Measurements from ENCODE around the gene ZNF605. TPM values are rescaled to one million over a fixed set of nuclear protein-coding genes. Genes with fewer than 3 reads are reported as not detected.

ZNF605 gene
- total and polyA plus RNA-seq, 2 of the 8 experiments (the other 6 are each of a cell fraction or from before 2014, with no cell fraction given) = 3.6 to 20.3 TPM

DNA sequence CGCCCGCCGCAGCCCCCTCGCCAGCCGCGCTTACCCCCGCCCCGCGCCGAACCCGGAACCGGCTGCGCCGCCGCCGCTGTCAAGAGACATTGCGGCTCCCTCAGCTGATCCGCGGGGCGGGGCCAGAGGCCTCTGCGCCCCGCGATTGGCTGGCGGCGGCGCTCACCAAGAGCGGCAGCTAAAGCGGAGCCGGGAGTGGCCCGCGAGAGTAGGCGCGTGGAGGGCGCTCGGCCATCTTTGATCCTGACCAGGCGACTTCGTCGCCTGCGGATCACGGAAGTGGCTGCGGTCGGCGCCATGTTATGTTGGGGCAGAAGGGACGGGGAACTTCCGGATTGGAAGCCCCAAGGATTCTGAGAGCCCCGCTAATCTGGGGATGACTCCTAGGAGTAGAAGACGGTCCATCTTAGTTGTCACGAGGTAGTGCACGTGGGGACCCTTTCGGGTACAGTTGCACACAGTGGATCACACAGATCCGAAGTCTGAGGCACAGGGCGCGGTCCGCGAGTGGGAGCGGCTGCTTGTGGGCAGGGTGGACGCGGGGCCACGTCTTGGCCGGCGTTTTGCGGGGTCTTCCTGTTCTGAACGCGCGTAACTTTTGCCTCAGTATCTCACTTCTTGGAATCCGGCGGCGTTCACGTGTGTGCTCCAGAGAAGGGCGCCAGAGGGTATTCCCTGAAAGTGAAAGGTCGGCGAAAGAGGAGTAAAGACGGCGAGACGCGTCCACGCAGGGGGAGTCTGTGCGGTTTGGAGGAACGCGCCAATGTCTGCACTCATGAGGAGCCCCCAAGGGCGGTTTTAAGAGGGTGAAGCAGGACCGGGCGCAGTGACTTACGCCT, 68.4 kb downstream of the ZNF605 start, which contains the start of gene CHFR (continued):
- TF ChIP-seq POLR2A (IDR thresholded peaks at IDR 0.05; ENCODE audit: control extremely low read depth in 1 of 2, low read depth in 2 of 2, low read length in 2 of 2) (peak in 1 of 2 experiments; percentile 51; a peak in 1 of 3 replicates), POLR2AphosphoS5 (IDR thresholded peaks at IDR 0.05; ENCODE audit: low read depth, low read length) (peak; percentile 54), TCF12 (IDR thresholded peaks at IDR 0.05; ENCODE audit: low read depth, low read length) (no peak), MAFK (IDR thresholded peaks at IDR 0.05; ENCODE audit: low read depth, low read length) (no peak), YY1 (IDR thresholded peaks at IDR 0.05; ENCODE audit: low read depth, low read length) (peak; percentile 99), SP4 (IDR thresholded peaks at IDR 0.05; ENCODE audit: low read length) (no peak), PHF8 (conservative IDR thresholded peaks at IDR 0.05; ENCODE audit: low read depth, low read length) (peak; percentile 56; the same call in 1 of the 2 replicates), GABPA (IDR thresholded peaks at IDR 0.05; ENCODE audit: borderline replicate concordance, insufficient read depth, low read length) (no peak), SIX5 (IDR thresholded peaks at IDR 0.05; ENCODE audit: low read depth, low read length) (peak; percentile 22; the same call in 1 of the 2 replicates), FOSL1 (IDR thresholded peaks at IDR 0.05; ENCODE audit: insufficient read depth, low read depth, low read length) (no peak), SP2 (IDR thresholded peaks at IDR 0.05; ENCODE audit: low read length) (no peak), RFX5 (IDR thresholded peaks at IDR 0.05; ENCODE audit: borderline replicate concordance, low read depth, low read length) (no peak), KDM4A (IDR thresholded peaks at IDR 0.05; ENCODE audit: low read depth, low read length, severe bottlenecking) (peak; percentile 43), RBBP5 (IDR thresholded peaks at IDR 0.05; ENCODE audit: borderline replicate concordance, low read depth, low read length) (peak; percentile 47; the same call in 1 of the 2 replicates), JUN (IDR thresholded peaks at IDR 0.05; ENCODE audit: low read depth, low read length) (no peak), RAD21 (IDR thresholded peaks at IDR 0.05 in 1 of 2, conservative IDR thresholded peaks at IDR 0.05 in 1 of 2; ENCODE audit: low read depth in 2 of 2, low read length in 2 of 2) (no peak)
- TF ChIP-seq, protein P1, sequence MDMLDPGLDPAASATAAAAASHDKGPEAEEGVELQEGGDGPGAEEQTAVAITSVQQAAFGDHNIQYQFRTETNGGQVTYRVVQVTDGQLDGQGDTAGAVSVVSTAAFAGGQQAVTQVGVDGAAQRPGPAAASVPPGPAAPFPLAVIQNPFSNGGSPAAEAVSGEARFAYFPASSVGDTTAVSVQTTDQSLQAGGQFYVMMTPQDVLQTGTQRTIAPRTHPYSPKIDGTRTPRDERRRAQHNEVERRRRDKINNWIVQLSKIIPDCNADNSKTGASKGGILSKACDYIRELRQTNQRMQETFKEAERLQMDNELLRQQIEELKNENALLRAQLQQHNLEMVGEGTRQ (IDR thresholded peaks at IDR 0.05; ENCODE audit: low read length) = peak; percentile 35; the same call in 1 of the 2 replicates
- TF ChIP-seq, protein P2, sequence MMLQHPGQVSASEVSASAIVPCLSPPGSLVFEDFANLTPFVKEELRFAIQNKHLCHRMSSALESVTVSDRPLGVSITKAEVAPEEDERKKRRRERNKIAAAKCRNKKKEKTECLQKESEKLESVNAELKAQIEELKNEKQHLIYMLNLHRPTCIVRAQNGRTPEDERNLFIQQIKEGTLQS (IDR thresholded peaks at IDR 0.05; ENCODE audit: insufficient read depth, low read depth, low read length) = 0 out of 2 replicates have a peak, but pooled peaks have one; percentile 35
- TF ChIP-seq, protein P3, sequence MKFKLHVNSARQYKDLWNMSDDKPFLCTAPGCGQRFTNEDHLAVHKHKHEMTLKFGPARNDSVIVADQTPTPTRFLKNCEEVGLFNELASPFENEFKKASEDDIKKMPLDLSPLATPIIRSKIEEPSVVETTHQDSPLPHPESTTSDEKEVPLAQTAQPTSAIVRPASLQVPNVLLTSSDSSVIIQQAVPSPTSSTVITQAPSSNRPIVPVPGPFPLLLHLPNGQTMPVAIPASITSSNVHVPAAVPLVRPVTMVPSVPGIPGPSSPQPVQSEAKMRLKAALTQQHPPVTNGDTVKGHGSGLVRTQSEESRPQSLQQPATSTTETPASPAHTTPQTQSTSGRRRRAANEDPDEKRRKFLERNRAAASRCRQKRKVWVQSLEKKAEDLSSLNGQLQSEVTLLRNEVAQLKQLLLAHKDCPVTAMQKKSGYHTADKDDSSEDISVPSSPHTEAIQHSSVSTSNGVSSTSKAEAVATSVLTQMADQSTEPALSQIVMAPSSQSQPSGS (IDR thresholded peaks at IDR 0.05; ENCODE audit: low read length) = no peak
- TF ChIP-seq, protein P4, sequence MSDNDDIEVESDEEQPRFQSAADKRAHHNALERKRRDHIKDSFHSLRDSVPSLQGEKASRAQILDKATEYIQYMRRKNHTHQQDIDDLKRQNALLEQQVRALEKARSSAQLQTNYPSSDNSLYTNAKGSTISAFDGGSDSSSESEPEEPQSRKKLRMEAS (IDR thresholded peaks at IDR 0.05) = peak; percentile 87
